Neuronal stem cell (in vitro differentiated cells): Measurements from ENCODE around the gene MESD.

Experiments used
- DNase-seq: peaks from one replicate; pipeline ENCODE4 v3.0.0-alpha.2; 2013; ENCODE audit warnings: low spot score
- H2AFZ ChIP-seq: one replicate; pipeline ENCODE4 v1.6.1; 2013; ENCODE audit warnings: mild to moderate bottlenecking, low read length, inconsistent platforms
- H2AK5ac ChIP-seq: 2 replicates; pipeline ENCODE4 v1.6.1; 2013; ENCODE audit warnings: low read depth, mild to moderate bottlenecking, inconsistent platforms, low read length, moderate library complexity, mixed read lengths
- H2BK120ac ChIP-seq: 2 replicates; pipeline ENCODE4 v1.6.1; 2013; ENCODE audit warnings: low read depth, mild to moderate bottlenecking, inconsistent platforms, low read length, moderate library complexity, mixed read lengths
- H2BK12ac ChIP-seq: one replicate; pipeline ENCODE4 v1.6.1; 2013; ENCODE audit warnings: low read length, inconsistent platforms
- H2BK15ac ChIP-seq: 2 replicates; pipeline ENCODE4 v1.6.1; 2013; ENCODE audit warnings: mild to moderate bottlenecking, low read length, inconsistent platforms, mixed read lengths
- H2BK5ac ChIP-seq: one replicate; pipeline ENCODE4 v1.6.1; 2013; ENCODE audit warnings: inconsistent platforms, mild to moderate bottlenecking, low read length, moderate library complexity
- H3K14ac ChIP-seq: one replicate; pipeline ENCODE4 v1.6.1; 2013; ENCODE audit warnings: low read length, inconsistent platforms
- H3K18ac ChIP-seq: 2 replicates; pipeline ENCODE4 v1.6.1; 2013; ENCODE audit warnings: low read length, inconsistent platforms
- H3K23ac ChIP-seq: 2 replicates; pipeline ENCODE4 v1.6.1; 2013; ENCODE audit warnings: low read depth, mild to moderate bottlenecking, mixed read lengths, low read length, inconsistent platforms; ENCODE audit not compliant: poor library complexity
- H3K27ac ChIP-seq: replicated peaks from 3 replicates; pipeline ENCODE4 v1.5.1; 2013; ENCODE audit warnings: low read length, inconsistent platforms
- H3K27me3 ChIP-seq, 3 experiments: 2 replicates each; pipeline ENCODE4 v1.6.1; 2013; ENCODE audit warnings: low read length in 3 of 3, mild to moderate bottlenecking in 2 of 3, inconsistent platforms in 1 of 3, low read depth in 1 of 3, mixed read lengths in 1 of 3, moderate library complexity in 1 of 3; ENCODE audit not compliant: control insufficient read depth in 3 of 3, insufficient read depth in 3 of 3
- H3K36me3 ChIP-seq, 2 donors: replicated peaks in 1 of 2; 2 replicates each; pipeline ENCODE4 v1.6.1; 2013; ENCODE audit warnings: low read length in 2 of 2; ENCODE audit not compliant: control insufficient read depth in 2 of 2, insufficient read depth in 2 of 2
- H3K4ac ChIP-seq: 2 replicates; pipeline ENCODE4 v1.6.1; 2013; ENCODE audit warnings: inconsistent platforms, mild to moderate bottlenecking, low read length, moderate library complexity
- H3K4me1 ChIP-seq, 2 donors: 1 replicate in 1 of 2; 2 replicates in 1 of 2; pipeline ENCODE4 v1.6.1; 2013; ENCODE audit warnings: low read length in 2 of 2, low read depth in 1 of 2; ENCODE audit not compliant: control insufficient read depth in 2 of 2, insufficient read depth in 1 of 2
- H3K4me2 ChIP-seq: one replicate; pipeline ENCODE4 v1.6.1; 2013; ENCODE audit warnings: mild to moderate bottlenecking, low read length, inconsistent platforms; ENCODE audit not compliant: insufficient read depth, poor library complexity, severe bottlenecking
- H3K4me3 ChIP-seq, 2 donors: 2 replicates each; pipeline ENCODE4 v1.5.1; 2013; ENCODE audit warnings: low read length in 2 of 2, mild to moderate bottlenecking in 2 of 2, inconsistent platforms in 1 of 2, moderate library complexity in 1 of 2
- H3K79me1 ChIP-seq: one replicate; pipeline ENCODE4 v1.6.1; 2013; ENCODE audit warnings: low read depth, mild to moderate bottlenecking, inconsistent platforms, low read length, moderate library complexity
- H3K9ac ChIP-seq: one replicate; pipeline ENCODE4 v1.6.1; 2013; ENCODE audit warnings: mild to moderate bottlenecking, low read depth, low read length, inconsistent platforms; ENCODE audit not compliant: poor library complexity
- H3K9me3 ChIP-seq, 2 donors: replicated peaks in 1 of 2; 2 replicates each; pipeline versions ENCODE3 to v1.6.1; 2013; ENCODE audit warnings: low read length in 2 of 2, mild to moderate bottlenecking in 2 of 2, inconsistent platforms in 1 of 2, low read depth in 1 of 2, mixed read lengths in 1 of 2, moderate library complexity in 1 of 2; ENCODE audit not compliant: control insufficient read depth in 2 of 2, insufficient read depth in 1 of 2
- H4K8ac ChIP-seq: one replicate; pipeline ENCODE4 v1.6.1; 2013; ENCODE audit warnings: low read depth, mild to moderate bottlenecking, inconsistent platforms, low read length, moderate library complexity
- H4K91ac ChIP-seq: one replicate; pipeline ENCODE4 v1.6.1; 2013; ENCODE audit warnings: low read length, low read depth, mild to moderate bottlenecking, inconsistent platforms; ENCODE audit not compliant: poor library complexity
- WGBS, 2 donors: extraction: QIAGEN DNeasy Blood & Tissue Kit; methylation state at CpG; one replicate each; pipeline ENCODE4 v1.1.7; 2013; ENCODE audit warnings: missing lambda C conversion rate in 2 of 2, mixed read lengths in 1 of 2; ENCODE audit not compliant: insufficient read length in 2 of 2, insufficient replicate concordance in 1 of 2; ENCODE audit errors: extremely low coverage in 2 of 2; 5-methylcytosine and 5-hydroxymethylcytosine counted together

The MESD gene

DNA sequence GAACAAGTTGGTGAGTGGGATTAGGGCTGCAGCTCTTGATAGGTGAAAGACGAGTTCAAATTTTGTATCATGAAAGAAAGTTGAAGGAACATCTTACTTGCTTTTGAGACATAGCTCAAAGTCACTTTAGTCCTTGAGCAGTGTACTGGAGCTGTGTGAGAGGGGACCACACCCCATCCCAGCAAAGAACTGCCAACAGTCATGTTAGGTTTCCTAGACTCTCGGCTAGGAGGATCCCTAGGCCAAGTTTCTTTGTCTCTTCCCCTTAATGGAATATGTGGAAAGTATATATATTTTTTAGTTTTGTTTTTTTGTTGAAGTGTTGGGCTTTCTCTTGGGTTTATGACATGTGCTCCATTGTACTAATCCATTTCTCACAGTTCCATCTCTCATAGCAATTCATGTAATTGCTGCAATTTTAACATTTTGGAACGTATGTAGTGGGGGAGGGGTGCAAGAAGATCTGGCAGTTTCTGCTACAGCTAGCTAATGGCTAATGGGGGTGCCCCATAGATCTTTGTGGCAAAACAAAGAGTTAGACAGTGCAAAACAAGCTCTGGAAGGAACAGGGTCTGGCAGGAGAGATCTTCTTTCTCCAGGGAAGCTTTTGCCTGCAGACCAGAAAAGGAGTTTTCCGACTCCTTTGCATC, 36.2 kb upstream of the MESD start:
- Histone ChIP-seq H3K27ac (no peak overlapping the region), H2BK12ac (no peak overlapping the region), H4K91ac (no peak overlapping the region), H3K4me2 (no peak overlapping the region), H3K4me1 (peaks cover 8 to 11% of the 10 kb centered on the region in 2 donors), H2AK5ac (no peak overlapping the region), H3K4me3 (no peak overlapping the region), H3K23ac (no peak overlapping the region), H2BK120ac (no peak overlapping the region), H3K27me3 (no peaks in the 10 kb centered on the region), H3K9ac (no peak overlapping the region), H3K18ac (no peak overlapping the region), H3K9me3 (peaks cover 0 to 3% of the 10 kb centered on the region in 2 donors), H3K79me1 (no peaks in the 10 kb centered on the region), H4K8ac (no peak overlapping the region), H2BK15ac (no peak overlapping the region), H3K14ac (no peak overlapping the region), H3K36me3 (no peaks in the 10 kb centered on the region), H2BK5ac (no peak overlapping the region), H3K4ac (no peak overlapping the region), H2AFZ (no peak overlapping the region)
- no CpG with 5 or more reads among the region's 4 CpGs for WGBS, 2 donors
- no peak for DNase-seq

DNA sequence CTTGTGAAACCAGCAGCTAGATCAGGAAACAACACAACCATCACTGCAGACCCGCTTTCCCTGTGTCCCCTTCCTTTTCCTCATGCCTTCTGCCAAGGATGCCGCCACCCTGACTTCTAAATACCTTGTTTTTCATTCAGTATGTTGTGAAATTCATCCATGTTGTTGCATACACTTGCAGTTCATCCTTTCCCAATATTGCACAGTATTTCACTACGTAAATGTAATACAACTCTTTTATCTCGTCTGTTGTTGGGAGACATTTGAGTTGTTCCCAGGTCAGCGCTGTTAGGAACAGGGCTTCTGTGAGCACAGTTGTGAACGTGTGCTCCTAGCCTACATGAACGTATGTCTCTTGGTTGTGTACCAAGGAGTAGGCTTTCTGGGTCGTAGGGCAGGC, 35.3 kb upstream of the MESD start:
- no peak overlapping the region for H2BK5ac ChIP-seq
- WGBS, 2 donors: no CpG with 5 or more reads among the region's 8 CpGs
- H3K79me1 ChIP-seq: no peaks in the 10 kb centered on the region

DNA sequence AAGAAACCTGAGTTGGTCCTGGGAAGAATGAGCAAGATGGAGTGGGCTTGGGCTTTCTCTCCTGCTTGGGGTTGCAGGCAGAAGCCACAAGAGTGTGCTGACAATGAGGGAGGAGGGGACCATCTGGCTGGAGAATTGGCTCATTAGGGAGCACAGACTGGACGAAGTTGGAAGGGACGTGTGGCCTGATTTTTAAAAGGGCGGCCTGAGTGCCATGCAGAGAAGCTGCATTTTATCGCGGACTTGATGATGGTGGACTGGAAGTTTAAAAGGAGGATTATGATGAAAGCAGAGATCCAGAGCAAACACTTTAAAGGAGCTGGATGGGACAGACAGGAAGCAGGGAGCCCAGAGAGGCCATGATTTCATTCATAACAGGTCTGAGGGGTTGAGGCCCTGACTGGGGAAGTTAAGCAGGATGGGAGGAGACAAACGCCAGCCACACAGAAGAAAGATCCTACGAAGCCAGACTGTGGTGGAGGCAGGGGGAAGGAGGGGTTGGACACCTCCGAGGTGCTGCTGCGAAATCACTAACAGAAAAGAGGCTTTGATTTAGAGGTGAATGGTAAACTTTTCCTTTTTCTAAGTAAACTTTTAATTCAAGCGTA, 34.8 kb upstream of the MESD start:
- H2BK12ac ChIP-seq: no peak overlapping the region
- DNase-seq: no peak
- no peak overlapping the region for H4K8ac ChIP-seq
- H3K4me3 ChIP-seq: no peak overlapping the region
- H3K27ac ChIP-seq: no peak overlapping the region
- H2BK5ac ChIP-seq: no peak overlapping the region
- no CpG with 5 or more reads among the region's 10 CpGs for WGBS, 2 donors
- H3K9ac ChIP-seq: no peak overlapping the region
- no peak overlapping the region for H3K14ac ChIP-seq
- H2AK5ac ChIP-seq: no peak overlapping the region
- no peak overlapping the region for H3K23ac ChIP-seq
- H2AFZ ChIP-seq: peak overlapping the region; percentile 65
- no peaks in the 10 kb centered on the region for H3K27me3 ChIP-seq
- no peaks in the 10 kb centered on the region for H3K79me1 ChIP-seq
- no peak overlapping the region for H4K91ac ChIP-seq
- H3K4me2 ChIP-seq: no peak overlapping the region
- no peaks in the 10 kb centered on the region for H3K36me3 ChIP-seq
- no peak overlapping the region for H2BK120ac ChIP-seq
- peaks cover 0 to under 1% of the 10 kb centered on the region in 2 donors for H3K9me3 ChIP-seq
- H3K4me1 ChIP-seq: peaks cover 8 to 11% of the 10 kb centered on the region in 2 donors
- H3K4ac ChIP-seq: no peak overlapping the region
- no peak overlapping the region for H3K18ac ChIP-seq
- H2BK15ac ChIP-seq: no peak overlapping the region

More for the DNA sequence above, 35.3 kb upstream of the MESD start:
- H2AFZ ChIP-seq: no peak overlapping the region
- DNase-seq: no peak
- no peak overlapping the region for H2AK5ac ChIP-seq
- H2BK120ac ChIP-seq: no peak overlapping the region
- peaks cover 0 to 3% of the 10 kb centered on the region in 2 donors for H3K9me3 ChIP-seq
- H4K8ac ChIP-seq: no peak overlapping the region
- H3K14ac ChIP-seq: no peak overlapping the region
- no peak overlapping the region for H3K18ac ChIP-seq
- no peak overlapping the region for H4K91ac ChIP-seq
- no peak overlapping the region for H3K4me2 ChIP-seq
- no peak overlapping the region for H2BK15ac ChIP-seq
- H3K9ac ChIP-seq: no peak overlapping the region
- H3K27ac ChIP-seq: no peak overlapping the region
- H3K4me1 ChIP-seq: peaks cover 8 to 11% of the 10 kb centered on the region in 2 donors
- no peak overlapping the region for H3K23ac ChIP-seq
- H2BK12ac ChIP-seq: no peak overlapping the region
- H3K27me3 ChIP-seq: no peaks in the 10 kb centered on the region
- H3K4ac ChIP-seq: no peak overlapping the region
- no peak overlapping the region for H3K4me3 ChIP-seq
- no peaks in the 10 kb centered on the region for H3K36me3 ChIP-seq

DNA sequence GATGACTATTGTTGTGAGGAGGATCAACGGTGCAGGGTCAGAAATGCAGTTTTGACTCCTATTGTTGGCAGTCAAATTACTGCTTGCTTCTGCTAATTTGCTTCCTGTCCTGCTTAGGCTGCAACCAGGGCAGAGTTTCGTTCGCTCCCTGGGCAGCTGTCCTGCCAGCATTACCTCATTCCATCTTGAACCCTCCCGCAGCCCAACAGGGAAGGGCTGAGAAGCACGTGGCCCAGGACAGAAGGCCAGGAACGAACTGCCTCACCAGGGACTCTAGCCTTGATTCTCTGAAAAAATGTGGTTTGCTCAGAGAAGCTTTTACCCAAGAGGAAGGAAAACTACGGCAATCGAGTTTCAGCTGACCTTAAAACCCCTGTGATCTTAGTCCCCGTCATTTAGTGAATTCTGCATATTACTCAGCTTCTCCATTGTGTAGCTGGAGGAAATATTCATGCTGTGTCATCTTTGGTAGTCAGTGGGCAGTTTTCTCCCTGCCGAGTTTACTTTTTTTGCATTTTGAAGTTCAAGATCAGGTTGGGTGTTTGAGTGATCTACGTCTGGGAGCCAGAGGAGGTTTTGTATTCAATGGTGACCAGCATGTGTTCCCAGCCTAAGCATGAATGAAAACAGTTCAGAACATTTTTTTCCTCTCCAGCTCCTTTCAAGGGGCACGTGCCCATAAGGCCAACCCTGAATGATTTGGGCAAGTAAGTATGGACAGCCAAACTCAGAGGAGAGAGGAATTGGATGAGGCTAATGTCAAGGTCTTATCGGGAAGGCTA, 34.1 kb upstream of the MESD start:
- no peak overlapping the region for H2BK12ac ChIP-seq
- no peaks in the 10 kb centered on the region for H3K9me3 ChIP-seq
- H3K9ac ChIP-seq: no peak overlapping the region
- H4K91ac ChIP-seq: no peak overlapping the region
- no peaks in the 10 kb centered on the region for H3K79me1 ChIP-seq
- peak overlapping the region; percentile 30 for H3K18ac ChIP-seq
- H3K4me1 ChIP-seq: peaks cover 8 to 11% of the 10 kb centered on the region in 2 donors
- no peaks in the 10 kb centered on the region for H3K36me3 ChIP-seq
- H3K23ac ChIP-seq: no peak overlapping the region
- DNase-seq: no peak
- H4K8ac ChIP-seq: no peak overlapping the region
- H2BK5ac ChIP-seq: no peak overlapping the region
- H3K14ac ChIP-seq: peak overlapping the region; percentile 56
- no peaks in the 10 kb centered on the region for H3K27me3 ChIP-seq
- H3K27ac ChIP-seq: no peak overlapping the region
- no peak overlapping the region for H3K4ac ChIP-seq
- no peak overlapping the region for H2BK15ac ChIP-seq
- no peak overlapping the region for H3K4me2 ChIP-seq
- peak overlapping the region; percentile 65 for H2AFZ ChIP-seq
- no peak overlapping the region for H3K4me3 ChIP-seq
- no peak overlapping the region for H2BK120ac ChIP-seq
- H2AK5ac ChIP-seq: peak overlapping the region; percentile 33
- WGBS, 2 donors: no CpG with 5 or more reads among the region's 13 CpGs
